ENCODE measurements around the gene THOC6.

DNA sequence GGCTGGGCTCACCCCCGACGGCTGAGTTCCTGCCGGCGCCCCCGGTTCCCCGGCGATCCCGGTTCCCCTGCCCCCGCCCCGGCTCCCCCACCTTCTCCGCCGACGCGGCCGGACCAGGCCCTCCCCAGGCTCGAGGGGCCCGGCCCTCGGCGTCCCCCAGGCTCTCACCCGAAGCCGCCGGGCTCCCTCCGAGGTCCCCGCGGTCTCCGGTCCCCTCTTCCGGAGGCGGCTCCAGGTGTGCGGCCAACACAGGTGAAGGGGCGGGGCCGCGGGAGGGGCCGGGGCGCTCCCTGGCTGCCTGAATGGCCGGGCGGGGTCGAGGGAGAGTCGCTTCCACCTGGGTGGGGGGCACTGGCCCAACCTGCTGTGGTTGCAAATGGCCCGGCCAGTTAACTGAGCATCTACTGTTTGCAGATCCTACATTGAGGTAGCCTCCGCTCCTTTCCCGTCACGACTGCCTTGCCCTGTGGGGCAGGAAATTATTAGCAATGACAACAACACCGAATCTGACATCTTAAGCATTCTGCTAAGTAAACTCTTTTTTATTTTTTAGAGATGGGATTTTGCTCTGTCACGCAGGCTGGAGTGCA lies 13.0 kb downstream of the THOC6 start, which contains the start of gene BICDL2:
- TF ChIP-seq EGR1 (IDR thresholded peaks at IDR 0.05; ENCODE audit: low read depth in 2 of 2) (no peak), MAX (IDR thresholded peaks at IDR 0.05) (no peak), RAD21 (IDR thresholded peaks at IDR 0.05) (no peak), CTCF (IDR thresholded peaks at IDR 0.05; ENCODE audit: low read depth, low read length, missing input control) (no peak), REST (IDR thresholded peaks at IDR 0.05) (no peak), FOXA1 (IDR thresholded peaks at IDR 0.05) (no peak), SP1 (IDR thresholded peaks at IDR 0.05) (no peak), TAF1 (conservative IDR thresholded peaks at IDR 0.05) (no peak), ZBTB33 (IDR thresholded peaks at IDR 0.05) (no peak)
- TF ChIP-seq, protein P1, sequence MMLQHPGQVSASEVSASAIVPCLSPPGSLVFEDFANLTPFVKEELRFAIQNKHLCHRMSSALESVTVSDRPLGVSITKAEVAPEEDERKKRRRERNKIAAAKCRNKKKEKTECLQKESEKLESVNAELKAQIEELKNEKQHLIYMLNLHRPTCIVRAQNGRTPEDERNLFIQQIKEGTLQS (IDR thresholded peaks at IDR 0.05): no peak
